C4-2B (cell line): ENCODE measurements around the gene ASB16.

ENCODE experiments used
- H3K27ac ChIP-seq: fragments of 450-650 bp; 2 replicates; pipeline ENCODE4 v1.5.1; 2017
- ZFX ChIP-seq: fragments of 450-650 bp; IDR thresholded peaks from 2 replicates; pipeline ENCODE4 v1.6.1; 2017
- TF ChIP-seq, protein P1 (sequence below): fragments of 450-650 bp; conservative IDR thresholded peaks from 2 replicates; pipeline ENCODE4 v1.5.1; 2017; ENCODE audit warnings: mild to moderate bottlenecking

The ASB16 gene

GRCh38 chr17:44220213-44221083 lies 49.9 kb downstream of the ASB16 start:
- H3K27ac ChIP-seq = peak overlapping the region; percentile 96
- peak; percentile 58; the same call in 1 of the 2 replicates for TF ChIP-seq ZFX
- TF ChIP-seq, protein P1, sequence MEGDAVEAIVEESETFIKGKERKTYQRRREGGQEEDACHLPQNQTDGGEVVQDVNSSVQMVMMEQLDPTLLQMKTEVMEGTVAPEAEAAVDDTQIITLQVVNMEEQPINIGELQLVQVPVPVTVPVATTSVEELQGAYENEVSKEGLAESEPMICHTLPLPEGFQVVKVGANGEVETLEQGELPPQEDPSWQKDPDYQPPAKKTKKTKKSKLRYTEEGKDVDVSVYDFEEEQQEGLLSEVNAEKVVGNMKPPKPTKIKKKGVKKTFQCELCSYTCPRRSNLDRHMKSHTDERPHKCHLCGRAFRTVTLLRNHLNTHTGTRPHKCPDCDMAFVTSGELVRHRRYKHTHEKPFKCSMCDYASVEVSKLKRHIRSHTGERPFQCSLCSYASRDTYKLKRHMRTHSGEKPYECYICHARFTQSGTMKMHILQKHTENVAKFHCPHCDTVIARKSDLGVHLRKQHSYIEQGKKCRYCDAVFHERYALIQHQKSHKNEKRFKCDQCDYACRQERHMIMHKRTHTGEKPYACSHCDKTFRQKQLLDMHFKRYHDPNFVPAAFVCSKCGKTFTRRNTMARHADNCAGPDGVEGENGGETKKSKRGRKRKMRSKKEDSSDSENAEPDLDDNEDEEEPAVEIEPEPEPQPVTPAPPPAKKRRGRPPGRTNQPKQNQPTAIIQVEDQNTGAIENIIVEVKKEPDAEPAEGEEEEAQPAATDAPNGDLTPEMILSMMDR = no peak

DNA sequence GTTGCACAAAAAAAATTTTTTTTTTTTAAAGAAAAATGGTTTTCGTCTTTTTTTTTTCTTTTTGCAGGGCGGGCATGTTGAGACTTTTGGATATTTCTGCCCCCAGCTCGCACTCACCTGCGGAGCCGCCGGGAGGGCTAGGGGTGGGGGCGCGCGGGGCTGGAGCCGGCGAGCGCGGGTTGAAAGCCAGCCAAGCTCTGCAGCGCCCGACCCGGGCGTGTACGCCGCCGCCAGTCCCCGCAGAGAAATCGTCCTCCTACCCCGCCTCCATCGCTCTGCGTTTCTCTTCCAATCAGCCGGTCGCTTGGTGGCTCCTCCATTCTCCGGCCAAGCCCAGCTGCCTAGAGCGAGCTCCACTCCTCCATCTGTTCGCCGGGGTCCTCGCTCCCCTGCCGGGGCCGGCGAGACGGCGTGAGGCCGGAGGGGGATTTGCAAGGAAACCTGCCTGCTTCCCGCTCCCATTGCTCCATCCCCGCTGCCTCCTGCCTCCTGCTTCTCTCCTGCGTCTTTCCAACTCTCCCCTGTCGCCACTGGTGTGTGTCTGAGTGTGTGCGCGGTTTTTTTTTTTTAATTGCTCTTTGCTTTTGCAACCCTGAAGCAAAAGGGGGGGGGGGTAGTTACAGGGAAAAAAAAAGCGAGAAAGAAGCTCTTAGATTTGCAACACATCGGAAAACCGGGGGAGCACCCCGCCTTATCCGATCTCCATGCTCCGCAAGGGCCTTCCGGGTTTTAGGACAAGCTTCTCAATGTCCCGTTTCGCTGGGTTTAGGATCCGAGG lies 50.8 kb downstream of the ASB16 start:
- peak overlapping the region; percentile 96 for H3K27ac ChIP-seq
- TF ChIP-seq ZFX = no peak
- TF ChIP-seq, protein P1 = 0 out of 2 replicates have a peak, but pooled peaks have one; percentile 4

DNA sequence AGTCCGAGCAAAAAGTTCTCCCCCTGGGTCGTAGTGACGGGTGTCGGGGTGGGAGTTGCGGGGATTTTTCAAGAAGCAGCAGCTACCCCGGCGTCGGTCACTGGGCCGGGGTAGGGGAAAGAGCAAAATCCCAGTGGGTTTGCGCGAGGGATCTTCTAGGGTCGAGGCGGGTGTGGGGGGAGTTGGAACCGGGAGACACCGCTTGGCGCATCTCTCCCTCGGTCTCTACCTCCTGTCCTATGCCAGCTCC lies 51.3 kb downstream of the ASB16 start:
- TF ChIP-seq ZFX = no peak
- TF ChIP-seq, protein P1 = no peak
- peak overlapping the region; percentile 96 for H3K27ac ChIP-seq

- no peak; the same call in 1 of the 2 replicates for TF ChIP-seq ZFX
- TF ChIP-seq, protein P1 = no peak
- H3K27ac ChIP-seq = peak overlapping the region; percentile 96
Observed at GRCh38 chr17:44222112-44222869, 51.8 kb downstream of the ASB16 start.

- TF ChIP-seq ZFX = no peak
- TF ChIP-seq, protein P1 = no peak
- H3K27ac ChIP-seq = peak overlapping the region; percentile 24
Observed at GRCh38 chr17:44223541-44224071, 53.1 kb downstream of the ASB16 start.
